GM18858 (cell line): ENCODE data around the gene ATXN8OS.
"Not testable (repeated sequence)": the region's sequence is repeated elsewhere in the genome, so short reads cannot be mapped to it uniquely, and the experiment has no call there.

Experiments used
- ATAC-seq: cut with Tn5 transposase; IDR thresholded peaks from one replicate; pipeline ENCODE4 v1.9.1; 2021; ENCODE audit not compliant: unreplicated experiment

The ATXN8OS gene

GRCh38 chr13:70107498-70108281 lies at the start of gene ATXN8OS:
Gene ATXN8OS, plus strand, starts transcription at chr13:70107826.
- ATAC-seq: no peak

- ATAC-seq: no peak
These were observed 27.6 kb upstream of the ATXN8OS start for GRCh38 chr13:70080012-70080411.

GRCh38 chr13:70087247-70087646 lies 20.4 kb upstream of the ATXN8OS start:
- no peak for ATAC-seq

- no peak for ATAC-seq
These were observed 18.7 kb upstream of the ATXN8OS start for GRCh38 chr13:70088926-70089325.

GRCh38 chr13:70090036-70090723 lies 17.4 kb upstream of the ATXN8OS start:
- peak; percentile 78 for ATAC-seq

- no peak for ATAC-seq
These were observed 9.0 kb upstream of the ATXN8OS start for GRCh38 chr13:70098669-70099068.

GRCh38 chr13:70104481-70104880 lies 3.1 kb upstream of the ATXN8OS start:
- ATAC-seq: no peak

GRCh38 chr13:70107125-70107497 lies 515 bp upstream of the ATXN8OS start:
- no peak for ATAC-seq

- ATAC-seq: no peak
These were observed 905 bp downstream of the ATXN8OS start, which contains the start of gene KLHL1 for GRCh38 chr13:70108356-70109105. Gene KLHL1, minus strand, starts transcription at chr13:70108452. Its CDS starts 753 bp downstream, at chr13:70107699.

GRCh38 chr13:70117338-70117905 lies 9.8 kb downstream of the ATXN8OS start:
- ATAC-seq: no peak

GRCh38 chr13:70125693-70126092 lies 18.1 kb downstream of the ATXN8OS start:
- ATAC-seq: no peak

GRCh38 chr13:70128098-70128497 lies 20.5 kb downstream of the ATXN8OS start:
- no peak for ATAC-seq

- ATAC-seq: not testable (repeated sequence)
These were observed 35.0 kb downstream of the ATXN8OS start for GRCh38 chr13:70142658-70143057.

GRCh38 chr13:70162141-70162540 lies 54.5 kb downstream of the ATXN8OS start:
- ATAC-seq: no peak

- no peak for ATAC-seq
These were observed 63.1 kb downstream of the ATXN8OS start for GRCh38 chr13:70170689-70171088.

- no peak for ATAC-seq
These were observed 63.5 kb downstream of the ATXN8OS start for GRCh38 chr13:70171151-70171550.

GRCh38 chr13:70172946-70173597 lies 65.4 kb downstream of the ATXN8OS start:
- no peak for ATAC-seq

- ATAC-seq: no peak
These were observed 66.0 kb downstream of the ATXN8OS start for GRCh38 chr13:70173598-70173959.

- ATAC-seq: no peak
These were observed 70.7 kb downstream of the ATXN8OS start for GRCh38 chr13:70178346-70178745.
